NCI-H1048 (cell line): Measurements from ENCODE around the gene TMPRSS13.
"Not testable (repeated sequence)": the region's sequence is repeated elsewhere in the genome, so short reads cannot be mapped to it uniquely, and the experiment has no call there.

Experiments
- DNase-seq: peaks from one replicate; lab custom pipeline; 2025; lab: John Stamatoyannopoulos, UW

The TMPRSS13 gene

GRCh38 chr11:117950993-117951961, 22.1 kb upstream of the TMPRSS13 start:
- DNase-seq = no peak

- DNase-seq = no peak
Measured at GRCh38 chr11:117950301-117950700, 21.1 kb upstream of the TMPRSS13 start.

GRCh38 chr11:117949062-117949461, 19.9 kb upstream of the TMPRSS13 start:
- no peak for DNase-seq

- not testable (repeated sequence) for DNase-seq
Measured at GRCh38 chr11:117948466-117948865, 19.3 kb upstream of the TMPRSS13 start.

GRCh38 chr11:117947751-117948150, 18.5 kb upstream of the TMPRSS13 start:
- not testable (repeated sequence) for DNase-seq

GRCh38 chr11:117946842-117947526, 17.8 kb upstream of the TMPRSS13 start:
- DNase-seq = peak; percentile 49

- no peak for DNase-seq
Measured at GRCh38 chr11:117946156-117946841, 17.1 kb upstream of the TMPRSS13 start.

- DNase-seq = no peak
Measured at GRCh38 chr11:117945047-117945810, 16.0 kb upstream of the TMPRSS13 start.

GRCh38 chr11:117944554-117944953, 15.4 kb upstream of the TMPRSS13 start:
- DNase-seq = no peak

GRCh38 chr11:117941976-117942654, 12.9 kb upstream of the TMPRSS13 start:
- DNase-seq = no peak

- no peak for DNase-seq
Measured at GRCh38 chr11:117941163-117941707, 12.0 kb upstream of the TMPRSS13 start.

- no peak for DNase-seq
Measured at GRCh38 chr11:117940736-117941135, 11.5 kb upstream of the TMPRSS13 start.

- no peak for DNase-seq
Measured at GRCh38 chr11:117936973-117937372, 7.8 kb upstream of the TMPRSS13 start.

GRCh38 chr11:117934526-117935307, 5.5 kb upstream of the TMPRSS13 start:
- no peak for DNase-seq

- DNase-seq = no peak
Measured at GRCh38 chr11:117933930-117934329, 4.7 kb upstream of the TMPRSS13 start.

GRCh38 chr11:117933475-117933874, 4.3 kb upstream of the TMPRSS13 start:
- no peak for DNase-seq

GRCh38 chr11:117932947-117933346, 3.7 kb upstream of the TMPRSS13 start:
- DNase-seq = no peak

- DNase-seq = no peak
Measured at GRCh38 chr11:117932426-117932825, 3.2 kb upstream of the TMPRSS13 start.

- no peak for DNase-seq
Measured at GRCh38 chr11:117931971-117932370, 2.8 kb upstream of the TMPRSS13 start.

GRCh38 chr11:117931331-117931950, 2.2 kb upstream of the TMPRSS13 start:
- DNase-seq = no peak
